IPS-18a (cell line): ENCODE measurements around the gene PAPPA.

Experiments
- H3K27ac ChIP-seq: one replicate; pipeline ENCODE4 v1.5.1; 2013; ENCODE audit warnings: low read length
- H3K27me3 ChIP-seq: one replicate; pipeline ENCODE4 v1.6.1; 2013; ENCODE audit warnings: mild to moderate bottlenecking, low read length; ENCODE audit not compliant: control insufficient read depth, insufficient read depth
- H3K36me3 ChIP-seq: one replicate; pipeline ENCODE4 v1.6.1; 2013; ENCODE audit warnings: low read depth, low read length; ENCODE audit not compliant: control insufficient read depth
- H3K4me1 ChIP-seq: one replicate; pipeline ENCODE4 v1.6.1; 2013; ENCODE audit warnings: low read depth, low read length; ENCODE audit not compliant: control insufficient read depth
- H3K4me3 ChIP-seq: one replicate; pipeline ENCODE4 v1.5.1; 2013; ENCODE audit warnings: low read length
- H3K9ac ChIP-seq: one replicate; pipeline ENCODE4 v1.6.1; 2013; ENCODE audit warnings: mild to moderate bottlenecking, low read length, moderate library complexity
- H3K9me3 ChIP-seq: one replicate; pipeline ENCODE4 v1.6.1; 2013; ENCODE audit warnings: low read depth, low read length; ENCODE audit not compliant: control insufficient read depth

PAPPA gene

GRCh38 chr9:116327701-116328405 lies 174.3 kb downstream of the PAPPA start:
- H3K9me3 ChIP-seq: no peaks in the 10 kb centered on the region

GRCh38 chr9:116329470-116329869 lies 175.9 kb downstream of the PAPPA start:
- Histone ChIP-seq H3K27me3 (peaks cover 69% of the 10 kb centered on the region), H3K36me3 (no peaks in the 10 kb centered on the region), H3K4me3 (no peak overlapping the region), H3K9ac (no peak overlapping the region), H3K9me3 (no peaks in the 10 kb centered on the region), H3K4me1 (peaks cover 33% of the 10 kb centered on the region), H3K27ac (no peak overlapping the region)

More at GRCh38 chr9:116327701-116328405, 174.3 kb downstream of the PAPPA start:
- Histone ChIP-seq H3K4me1 (peaks cover 27% of the 10 kb centered on the region), H3K4me3 (no peak overlapping the region), H3K27me3 (peaks cover 66% of the 10 kb centered on the region), H3K27ac (no peak overlapping the region), H3K9ac (no peak overlapping the region), H3K36me3 (no peaks in the 10 kb centered on the region)

GRCh38 chr9:116331241-116331640 lies 177.7 kb downstream of the PAPPA start:
- Histone ChIP-seq H3K9me3 (no peaks in the 10 kb centered on the region), H3K27me3 (peaks cover 76% of the 10 kb centered on the region), H3K36me3 (no peaks in the 10 kb centered on the region), H3K4me3 (no peak overlapping the region), H3K9ac (no peak overlapping the region), H3K4me1 (peaks cover 41% of the 10 kb centered on the region), H3K27ac (no peak overlapping the region)

- H3K9me3 ChIP-seq: no peaks in the 10 kb centered on the region
- peaks cover 84% of the 10 kb centered on the region for H3K27me3 ChIP-seq
- no peak overlapping the region for H3K9ac ChIP-seq
- no peak overlapping the region for H3K4me3 ChIP-seq
- peaks cover 47% of the 10 kb centered on the region for H3K4me1 ChIP-seq
- no peaks in the 10 kb centered on the region for H3K36me3 ChIP-seq
- no peak overlapping the region for H3K27ac ChIP-seq
Measured at GRCh38 chr9:116332090-116332489, 178.5 kb downstream of the PAPPA start.

GRCh38 chr9:116333254-116333653 lies 179.7 kb downstream of the PAPPA start:
- Histone ChIP-seq H3K27me3 (peaks cover 93% of the 10 kb centered on the region), H3K9ac (no peak overlapping the region), H3K4me1 (peaks cover 55% of the 10 kb centered on the region), H3K9me3 (no peaks in the 10 kb centered on the region), H3K27ac (no peak overlapping the region), H3K4me3 (no peak overlapping the region), H3K36me3 (no peaks in the 10 kb centered on the region)

- Histone ChIP-seq H3K36me3 (no peaks in the 10 kb centered on the region), H3K27me3 (peaks cover 94% of the 10 kb centered on the region), H3K4me3 (no peak overlapping the region), H3K9ac (no peak overlapping the region), H3K4me1 (peaks cover 67% of the 10 kb centered on the region), H3K9me3 (no peaks in the 10 kb centered on the region), H3K27ac (no peak overlapping the region)
Measured at GRCh38 chr9:116334546-116335150, 181.1 kb downstream of the PAPPA start.

GRCh38 chr9:116335392-116335791 lies 181.8 kb downstream of the PAPPA start:
- Histone ChIP-seq H3K27ac (no peak overlapping the region), H3K9me3 (no peaks in the 10 kb centered on the region), H3K4me1 (peaks cover 75% of the 10 kb centered on the region), H3K9ac (no peak overlapping the region), H3K36me3 (no peaks in the 10 kb centered on the region), H3K4me3 (no peak overlapping the region), H3K27me3 (peaks cover 98% of the 10 kb centered on the region)

GRCh38 chr9:116336133-116336862 lies 182.7 kb downstream of the PAPPA start:
- Histone ChIP-seq H3K9me3 (no peaks in the 10 kb centered on the region), H3K27ac (no peak overlapping the region), H3K4me1 (peaks cover 70% of the 10 kb centered on the region), H3K27me3 (peaks cover 100% of the 10 kb centered on the region), H3K4me3 (no peak overlapping the region), H3K36me3 (no peaks in the 10 kb centered on the region), H3K9ac (no peak overlapping the region)

- Histone ChIP-seq H3K9me3 (no peaks in the 10 kb centered on the region), H3K36me3 (no peaks in the 10 kb centered on the region), H3K4me1 (peaks cover 70% of the 10 kb centered on the region), H3K27ac (no peak overlapping the region), H3K4me3 (no peak overlapping the region), H3K27me3 (peaks cover 100% of the 10 kb centered on the region), H3K9ac (no peak overlapping the region)
Measured at GRCh38 chr9:116337015-116337414, 183.4 kb downstream of the PAPPA start.

- Histone ChIP-seq H3K27me3 (peaks cover 90% of the 10 kb centered on the region), H3K9ac (no peak overlapping the region), H3K36me3 (no peaks in the 10 kb centered on the region), H3K27ac (no peak overlapping the region), H3K4me1 (peaks cover 55% of the 10 kb centered on the region), H3K9me3 (no peaks in the 10 kb centered on the region), H3K4me3 (no peak overlapping the region)
Measured at GRCh38 chr9:116340270-116340669, 186.7 kb downstream of the PAPPA start.

GRCh38 chr9:116342061-116342460 lies 188.5 kb downstream of the PAPPA start:
- Histone ChIP-seq H3K27me3 (peaks cover 78% of the 10 kb centered on the region), H3K9ac (no peak overlapping the region), H3K27ac (no peak overlapping the region), H3K4me1 (peaks cover 49% of the 10 kb centered on the region), H3K9me3 (no peaks in the 10 kb centered on the region), H3K4me3 (no peak overlapping the region), H3K36me3 (no peaks in the 10 kb centered on the region)
